BE2C (cell line): ENCODE measurements around the gene TBCCD1.

ENCODE experiments used
- DNase-seq: peaks from one replicate; pipeline ENCODE4 v3.0.0-alpha.2; 2020
- H3K27me3 ChIP-seq: fragments of 250-450 bp; sonication (Bioruptor Pico); 2 replicates; pipeline ENCODE4 v1.5.1; 2020; ENCODE audit warnings: mild to moderate bottlenecking
- H3K36me3 ChIP-seq: fragments of 250-450 bp; sonication (Bioruptor Pico); 2 replicates; pipeline ENCODE4 v1.5.1; 2020; ENCODE audit warnings: mild to moderate bottlenecking
- H3K4me1 ChIP-seq: fragments of 250-450 bp; sonication (Bioruptor Pico); 2 replicates; pipeline ENCODE4 v1.5.1; 2020
- H3K4me3 ChIP-seq: 2 replicates; pipeline ENCODE4 v1.5.1; 2011; ENCODE audit warnings: low read depth, low read length
- H3K9me3 ChIP-seq: fragments of 250-450 bp; sonication (Bioruptor Pico); 2 replicates; pipeline ENCODE4 v1.5.1; 2020
- TF ChIP-seq, protein P1 (sequence below): IDR thresholded peaks from 2 replicates; pipeline ENCODE4 v1.5.1; 2012; ENCODE audit warnings: mild to moderate bottlenecking, low read depth, low read length

The TBCCD1 gene

GRCh38 chr3:186583831-186584230 lies 16.7 kb upstream of the TBCCD1 start:
- Histone ChIP-seq H3K27me3 (no peaks in the 10 kb centered on the region), H3K4me1 (no peaks in the 10 kb centered on the region), H3K36me3 (peaks cover 69% of the 10 kb centered on the region), H3K9me3 (no peaks in the 10 kb centered on the region), H3K4me3 (no peak overlapping the region)
- TF ChIP-seq, protein P1, sequence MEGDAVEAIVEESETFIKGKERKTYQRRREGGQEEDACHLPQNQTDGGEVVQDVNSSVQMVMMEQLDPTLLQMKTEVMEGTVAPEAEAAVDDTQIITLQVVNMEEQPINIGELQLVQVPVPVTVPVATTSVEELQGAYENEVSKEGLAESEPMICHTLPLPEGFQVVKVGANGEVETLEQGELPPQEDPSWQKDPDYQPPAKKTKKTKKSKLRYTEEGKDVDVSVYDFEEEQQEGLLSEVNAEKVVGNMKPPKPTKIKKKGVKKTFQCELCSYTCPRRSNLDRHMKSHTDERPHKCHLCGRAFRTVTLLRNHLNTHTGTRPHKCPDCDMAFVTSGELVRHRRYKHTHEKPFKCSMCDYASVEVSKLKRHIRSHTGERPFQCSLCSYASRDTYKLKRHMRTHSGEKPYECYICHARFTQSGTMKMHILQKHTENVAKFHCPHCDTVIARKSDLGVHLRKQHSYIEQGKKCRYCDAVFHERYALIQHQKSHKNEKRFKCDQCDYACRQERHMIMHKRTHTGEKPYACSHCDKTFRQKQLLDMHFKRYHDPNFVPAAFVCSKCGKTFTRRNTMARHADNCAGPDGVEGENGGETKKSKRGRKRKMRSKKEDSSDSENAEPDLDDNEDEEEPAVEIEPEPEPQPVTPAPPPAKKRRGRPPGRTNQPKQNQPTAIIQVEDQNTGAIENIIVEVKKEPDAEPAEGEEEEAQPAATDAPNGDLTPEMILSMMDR = no peak
- no peak for DNase-seq

DNA sequence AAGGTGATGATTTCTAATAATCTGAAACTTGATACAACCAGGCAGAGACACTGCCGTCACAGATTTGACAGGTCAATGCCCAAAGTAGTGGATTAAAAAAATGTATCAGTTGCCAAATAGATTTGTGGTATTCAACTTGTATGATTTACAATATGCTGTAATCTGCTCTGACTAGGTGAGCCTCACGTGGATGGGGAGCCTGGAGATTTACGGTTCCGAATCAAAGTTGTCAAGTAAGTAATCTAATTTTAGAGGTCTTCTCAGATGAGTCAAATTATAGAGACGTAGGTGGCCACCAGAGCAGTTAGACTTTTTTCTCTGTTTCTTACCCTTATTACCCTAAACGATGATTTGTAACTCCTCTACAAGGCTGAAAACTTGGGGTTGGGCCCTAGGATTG lies 15.4 kb upstream of the TBCCD1 start:
- peaks cover 80% of the 10 kb centered on the region for H3K36me3 ChIP-seq
- DNase-seq = no peak
- H3K9me3 ChIP-seq = no peaks in the 10 kb centered on the region
- H3K4me1 ChIP-seq = no peaks in the 10 kb centered on the region
- H3K4me3 ChIP-seq = no peak overlapping the region
- no peaks in the 10 kb centered on the region for H3K27me3 ChIP-seq
- TF ChIP-seq, protein P1 = no peak

DNA sequence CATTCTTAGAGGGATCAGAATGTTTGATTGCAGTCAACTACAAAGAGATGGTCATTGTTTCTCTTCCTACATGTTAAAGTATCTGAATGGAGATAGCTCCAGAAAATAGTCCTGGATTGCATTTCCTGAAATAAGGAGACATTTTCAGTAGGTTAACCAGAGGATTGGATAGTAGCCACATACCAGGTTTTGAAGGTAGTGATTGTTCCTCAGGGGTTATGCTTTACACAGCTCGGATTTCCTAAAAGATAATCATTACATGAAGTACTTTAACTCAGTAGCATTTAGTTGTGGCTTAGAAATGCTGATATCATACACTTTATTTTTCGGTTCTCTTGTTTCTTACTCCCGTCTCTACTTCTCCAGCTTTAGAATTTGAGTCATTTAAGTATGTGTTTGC lies 13.6 kb upstream of the TBCCD1 start:
- H3K9me3 ChIP-seq = no peaks in the 10 kb centered on the region
- H3K4me1 ChIP-seq = no peaks in the 10 kb centered on the region
- no peak overlapping the region for H3K4me3 ChIP-seq
- no peak for DNase-seq
- H3K36me3 ChIP-seq = peaks cover 91% of the 10 kb centered on the region
- no peaks in the 10 kb centered on the region for H3K27me3 ChIP-seq
- TF ChIP-seq, protein P1 = no peak

- no peak overlapping the region for H3K4me3 ChIP-seq
- H3K36me3 ChIP-seq = peaks cover 79% of the 10 kb centered on the region
- TF ChIP-seq, protein P1 = no peak
- H3K9me3 ChIP-seq = no peaks in the 10 kb centered on the region
- DNase-seq = no peak
- no peaks in the 10 kb centered on the region for H3K27me3 ChIP-seq
- no peaks in the 10 kb centered on the region for H3K4me1 ChIP-seq
Observed at GRCh38 chr3:186577521-186577920, 10.4 kb upstream of the TBCCD1 start.

- Histone ChIP-seq H3K27me3 (no peaks in the 10 kb centered on the region), H3K4me3 (peak overlapping the region; percentile 89), H3K36me3 (peaks cover 35% of the 10 kb centered on the region), H3K9me3 (no peaks in the 10 kb centered on the region), H3K4me1 (no peaks in the 10 kb centered on the region)
- TF ChIP-seq, protein P1 = no peak
- DNase-seq = no peak
Observed at GRCh38 chr3:186571644-186572013, 4.5 kb upstream of the TBCCD1 start.

DNA sequence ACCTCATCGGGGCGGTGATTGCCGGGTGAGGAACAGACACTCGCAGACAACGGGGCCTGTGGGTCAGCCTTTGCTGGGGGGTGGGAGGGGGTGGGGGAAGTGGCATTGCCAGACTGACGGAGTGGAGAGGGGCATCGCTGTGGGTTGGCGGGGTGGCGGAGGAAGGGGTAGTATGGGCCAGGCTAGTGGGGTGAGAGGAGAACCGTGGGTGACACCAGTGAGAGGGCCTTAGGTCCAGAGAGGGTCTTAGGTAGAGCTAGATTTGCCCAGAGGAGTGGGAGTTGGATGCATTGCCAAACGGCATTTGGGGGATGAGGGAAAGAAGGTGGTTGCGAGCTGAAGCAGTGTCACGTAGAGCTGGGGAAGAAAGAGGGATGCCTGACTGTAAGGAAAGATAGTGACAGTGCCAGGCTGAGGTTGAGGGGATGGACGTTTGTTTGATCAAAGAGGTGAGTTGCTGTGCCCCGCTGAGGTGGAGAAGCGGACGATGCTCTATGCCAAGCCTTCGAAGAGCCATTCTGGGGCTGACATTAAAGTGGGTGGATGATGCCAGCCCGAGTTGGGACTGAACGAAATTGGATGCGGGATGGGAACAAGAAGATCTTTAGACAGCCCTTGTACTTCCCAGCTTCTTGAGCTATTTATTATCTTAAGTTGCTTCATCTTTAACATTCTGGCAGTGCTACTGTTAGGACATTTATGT lies 4.0 kb upstream of the TBCCD1 start:
- DNase-seq = no peak
- no peaks in the 10 kb centered on the region for H3K4me1 ChIP-seq
- H3K27me3 ChIP-seq = no peaks in the 10 kb centered on the region
- peak overlapping the region; percentile 89 for H3K4me3 ChIP-seq
- peaks cover 29% of the 10 kb centered on the region for H3K36me3 ChIP-seq
- TF ChIP-seq, protein P1 = no peak
- no peaks in the 10 kb centered on the region for H3K9me3 ChIP-seq
